Fibroblast of villous mesenchyme (primary cell): ENCODE results near the gene LRRN1. TPM values are rescaled to one million over a fixed set of nuclear protein-coding genes. Genes with fewer than 3 reads are reported as not detected.

Source experiments
- DNase-seq: peaks from one replicate; pipeline ENCODE4 v3.0.0-alpha.2; 2010; ENCODE audit warnings: low read depth
- H3K4me3 ChIP-seq: 2 replicates; pipeline ENCODE4 v1.5.1; 2011; ENCODE audit warnings: low read depth, mild to moderate bottlenecking, low read length
- total RNA-seq: library from RNA; depleted of rRNA; stranded (reverse); fragments of >200 nt; gene quantifications from 2 replicates; pipeline ENCODE4 v1.2.3, GENCODE V29; 2012
- TF ChIP-seq, protein P1 (sequence below): IDR thresholded peaks from 2 replicates; pipeline ENCODE4 v1.5.1; 2012; ENCODE audit warnings: low read depth, mild to moderate bottlenecking, low read length; ENCODE audit not compliant: insufficient read depth

LRRN1 gene
- under 0.01 TPM in 2 replicates for total RNA-seq

DNA sequence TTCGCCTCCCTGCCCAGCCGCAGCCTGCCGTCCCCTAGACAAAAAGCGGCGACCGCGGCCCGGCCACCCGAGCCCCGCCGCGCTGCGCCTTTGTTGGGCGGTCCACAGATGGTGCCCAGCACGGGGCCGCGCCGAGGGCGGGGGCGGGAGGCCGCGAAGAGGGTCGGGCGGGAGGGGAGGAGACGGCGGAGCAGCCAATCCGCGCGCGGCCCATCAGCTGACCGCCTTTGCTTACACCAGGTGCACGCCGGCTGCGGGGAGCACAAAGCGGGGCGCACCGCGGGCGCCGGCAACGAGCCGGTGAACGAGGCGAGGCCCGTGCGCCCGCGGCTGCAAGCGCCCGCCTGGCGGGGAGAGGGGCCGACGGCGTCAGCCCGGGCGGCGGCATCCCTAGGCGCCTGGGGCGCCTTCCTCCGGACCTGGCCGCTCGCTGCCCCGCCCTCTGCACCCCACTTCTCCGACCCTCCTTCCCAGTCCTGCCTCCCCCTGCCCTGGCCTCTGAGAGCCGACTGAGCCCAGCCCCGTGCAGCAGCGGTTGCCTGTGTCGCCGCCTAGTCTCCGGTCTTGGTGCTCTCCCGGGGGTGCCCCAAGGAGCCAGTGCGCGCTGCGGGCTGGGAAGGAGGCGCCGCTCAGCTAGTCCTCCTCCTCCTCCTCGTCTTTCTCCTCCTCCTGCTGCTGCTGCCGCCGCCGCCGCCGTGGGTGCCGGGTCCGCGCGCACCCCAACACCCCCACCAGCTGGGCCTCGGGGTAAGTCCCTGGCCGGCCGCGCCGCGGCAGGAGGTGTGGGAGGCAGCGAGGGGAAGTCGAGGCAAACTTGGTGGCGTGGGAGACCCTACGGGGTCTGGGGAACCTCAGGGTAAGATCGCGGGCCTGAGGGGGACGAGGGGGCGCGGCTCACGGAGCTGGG lies at the start of gene LRRN1:
TSS of gene LRRN1 (plus strand) at position 259 of the 907 bp plus-strand sequence. CDS start 45,211 bp downstream, outside the sequence.
- DNase-seq, result no peak
- TF ChIP-seq, protein P1, sequence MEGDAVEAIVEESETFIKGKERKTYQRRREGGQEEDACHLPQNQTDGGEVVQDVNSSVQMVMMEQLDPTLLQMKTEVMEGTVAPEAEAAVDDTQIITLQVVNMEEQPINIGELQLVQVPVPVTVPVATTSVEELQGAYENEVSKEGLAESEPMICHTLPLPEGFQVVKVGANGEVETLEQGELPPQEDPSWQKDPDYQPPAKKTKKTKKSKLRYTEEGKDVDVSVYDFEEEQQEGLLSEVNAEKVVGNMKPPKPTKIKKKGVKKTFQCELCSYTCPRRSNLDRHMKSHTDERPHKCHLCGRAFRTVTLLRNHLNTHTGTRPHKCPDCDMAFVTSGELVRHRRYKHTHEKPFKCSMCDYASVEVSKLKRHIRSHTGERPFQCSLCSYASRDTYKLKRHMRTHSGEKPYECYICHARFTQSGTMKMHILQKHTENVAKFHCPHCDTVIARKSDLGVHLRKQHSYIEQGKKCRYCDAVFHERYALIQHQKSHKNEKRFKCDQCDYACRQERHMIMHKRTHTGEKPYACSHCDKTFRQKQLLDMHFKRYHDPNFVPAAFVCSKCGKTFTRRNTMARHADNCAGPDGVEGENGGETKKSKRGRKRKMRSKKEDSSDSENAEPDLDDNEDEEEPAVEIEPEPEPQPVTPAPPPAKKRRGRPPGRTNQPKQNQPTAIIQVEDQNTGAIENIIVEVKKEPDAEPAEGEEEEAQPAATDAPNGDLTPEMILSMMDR, result no peak
- H3K4me3 ChIP-seq, result no peak within 1 kb of the TSS

GRCh38 chr3:3753416-3753815 lies 45.8 kb upstream of the LRRN1 start:
- TF ChIP-seq, protein P1, result no peak
- H3K4me3 ChIP-seq, result no peak overlapping the region
- DNase-seq, result no peak

- H3K4me3 ChIP-seq, result no peak overlapping the region
- TF ChIP-seq, protein P1, result no peak
- DNase-seq, result no peak
These were observed 33.6 kb upstream of the LRRN1 start for GRCh38 chr3:3765661-3766060.

DNA sequence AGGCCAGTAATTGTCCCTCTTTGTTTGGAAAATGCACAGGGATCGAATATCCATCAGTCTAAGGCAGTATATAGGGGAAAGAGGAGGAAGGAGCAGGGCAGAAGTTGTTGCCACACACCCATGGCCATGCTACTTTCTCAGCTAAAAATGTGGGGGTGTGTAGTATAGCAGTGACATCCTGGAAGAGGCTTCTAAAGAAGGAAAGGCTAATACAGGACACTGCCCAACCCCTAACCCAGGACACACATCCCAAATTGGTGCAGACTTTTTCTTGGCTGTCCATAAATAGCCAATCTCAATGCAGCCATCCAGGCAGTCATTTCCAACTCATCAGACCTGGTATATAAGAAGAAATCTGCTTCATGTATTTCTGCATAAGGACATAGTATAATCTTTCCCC lies 33.1 kb upstream of the LRRN1 start:
- no peak for DNase-seq
- H3K4me3 ChIP-seq, result no peak overlapping the region
- TF ChIP-seq, protein P1, result no peak

- TF ChIP-seq, protein P1, result no peak
- no peak overlapping the region for H3K4me3 ChIP-seq
- DNase-seq, result no peak
These were observed 28.1 kb upstream of the LRRN1 start for GRCh38 chr3:3771094-3771493.

DNA sequence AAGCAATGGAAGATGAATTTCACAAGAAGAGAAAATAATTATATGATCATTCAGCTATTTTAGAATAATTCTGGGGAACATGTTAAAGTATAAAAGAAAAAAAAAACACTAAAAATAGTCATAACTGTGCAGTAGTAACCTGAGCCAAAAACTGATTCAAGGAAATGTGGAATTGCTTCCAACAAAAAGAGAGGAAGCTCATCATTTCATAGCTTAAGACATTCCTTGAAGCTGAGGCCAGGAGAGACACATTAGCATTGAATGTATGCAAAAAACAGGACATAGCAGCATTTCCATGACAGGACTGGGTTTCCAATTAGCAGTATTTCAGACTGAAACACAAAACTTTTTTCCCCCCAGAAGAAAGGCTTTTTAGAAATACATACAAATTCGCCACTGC lies 27.7 kb upstream of the LRRN1 start:
- TF ChIP-seq, protein P1, result no peak
- H3K4me3 ChIP-seq, result no peak overlapping the region
- DNase-seq, result no peak

DNA sequence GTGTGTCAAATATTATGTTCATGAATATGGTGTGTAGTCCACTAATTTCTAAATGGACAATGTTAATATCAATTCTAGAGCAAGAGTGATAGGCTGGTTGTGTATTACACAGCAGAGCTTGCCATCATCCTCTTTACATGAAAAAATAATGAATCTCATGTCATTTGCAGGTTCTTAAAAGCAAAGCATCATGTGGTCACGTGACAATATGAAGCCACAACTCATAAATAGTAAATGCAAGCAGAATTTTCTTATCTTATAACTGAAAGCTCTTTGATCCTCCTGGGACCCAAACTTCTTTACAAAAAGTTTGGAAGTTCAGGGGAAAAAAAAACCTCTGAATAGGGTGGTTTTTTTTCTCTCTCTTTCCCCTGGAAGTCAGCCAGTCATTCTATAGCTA lies 26.9 kb upstream of the LRRN1 start:
- TF ChIP-seq, protein P1, result no peak
- DNase-seq, result no peak
- no peak overlapping the region for H3K4me3 ChIP-seq
